ENCODE data around the gene C19orf12. TPM values are rescaled to one million over a fixed set of nuclear protein-coding genes. Genes with fewer than 3 reads are reported as not detected.

Gene C19orf12
- total RNA-seq, 1 experiment from 2014 or later = 17.5 TPM

GRCh38 chr19:29667901-29668341 lies 47.1 kb downstream of the C19orf12 start:
- Mint-ChIP-seq H3K27me3 (ENCODE audit: low read depth) (peaks cover 12% of the 10 kb centered on the region), H3K36me3 (ENCODE audit: insufficient read depth in 1 of 3, low read depth in 3 of 3) (peaks cover 0 to 8% (median 2%) of the 10 kb centered on the region in 3 experiments; a peak in 5 of 7 replicates), H3K4me3 (no peak overlapping the region), H3K4me1 (peaks cover 11 to 20% of the 10 kb centered on the region in 2 experiments), H3K27ac (no peak overlapping the region), H3K9me3 (no peaks in the 10 kb centered on the region)
- no peak overlapping the region for H3K18ac ChIP-seq (ENCODE audit: insufficient read length, low read depth, low read length)
- no peaks in the 10 kb centered on the region for H3K9me3 ChIP-seq (ENCODE audit: control insufficient read depth, low read depth, low read length)
- WGBS (ENCODE audit: extremely low coverage, insufficient read length, low lambda C conversion rate) = no CpG with 5 or more reads among the region's 7 CpGs
- H3K4me2 ChIP-seq (ENCODE audit: insufficient read depth, insufficient read length, low read length) = no peak overlapping the region
- no peak overlapping the region for H3T11ph ChIP-seq (ENCODE audit: low read length)
- H3K79me2 ChIP-seq (ENCODE audit: insufficient read depth, low read length) = peaks cover 2% of the 10 kb centered on the region; the same call in 1 of the 2 replicates
- no peak overlapping the region for H2BK15ac ChIP-seq (ENCODE audit: low read depth, low read length)
- H2AFZ ChIP-seq (ENCODE audit: low read length) = no peak overlapping the region
- no peak overlapping the region for H2BK12ac ChIP-seq (ENCODE audit: insufficient read length, low read depth, low read length)
- H3K27me3 ChIP-seq (ENCODE audit: insufficient read depth, low read length) = no peaks in the 10 kb centered on the region
- no peak overlapping the region for H3K4ac ChIP-seq (ENCODE audit: low read depth, low read length)
- H3K23ac ChIP-seq (ENCODE audit: insufficient read length, low read depth, low read length) = no peak overlapping the region
- no peak overlapping the region for H2BK5ac ChIP-seq (ENCODE audit: insufficient read length, low read length)
- peaks cover 3% of the 10 kb centered on the region for H3K79me1 ChIP-seq (ENCODE audit: insufficient read depth, low read depth, low read length, poor library complexity, severe bottlenecking)
- no peak overlapping the region for H3K56ac ChIP-seq (ENCODE audit: insufficient read length, low read depth, low read length)
- H2AK5ac ChIP-seq (ENCODE audit: insufficient read length, low read length) = no peak overlapping the region
- H4K20me1 ChIP-seq (ENCODE audit: control insufficient read depth, insufficient read depth, insufficient read length) = no peaks in the 10 kb centered on the region
- no peak overlapping the region for H3K9ac ChIP-seq (ENCODE audit: extremely low read depth, insufficient read length, low read length)
- H4K8ac ChIP-seq (replicated peaks; ENCODE audit: insufficient read length, low read depth, low read length) = no peak overlapping the region
- H4K5ac ChIP-seq (ENCODE audit: insufficient read length, low read depth, low read length) = no peak overlapping the region
- no peak overlapping the region for H2BK20ac ChIP-seq (ENCODE audit: low read depth, low read length, poor library complexity, severe bottlenecking)
- H3K23me2 ChIP-seq (ENCODE audit: insufficient read length, low read depth, low read length, poor library complexity, severe bottlenecking) = peaks cover 14% of the 10 kb centered on the region
- no peak for DNase-seq
- no peak overlapping the region for H2BK120ac ChIP-seq (ENCODE audit: low read depth, low read length, poor library complexity, severe bottlenecking)
- no peak overlapping the region for H4K91ac ChIP-seq (ENCODE audit: insufficient read length, low read depth, low read length)
- peaks cover 8% of the 10 kb centered on the region; the same call in 1 of the 2 replicates for H3K4me1 ChIP-seq (ENCODE audit: insufficient read depth, low read length)
- no peak overlapping the region for H3K27ac ChIP-seq (ENCODE audit: insufficient read length, low read depth, low read length)
- TF ChIP-seq, protein P1, sequence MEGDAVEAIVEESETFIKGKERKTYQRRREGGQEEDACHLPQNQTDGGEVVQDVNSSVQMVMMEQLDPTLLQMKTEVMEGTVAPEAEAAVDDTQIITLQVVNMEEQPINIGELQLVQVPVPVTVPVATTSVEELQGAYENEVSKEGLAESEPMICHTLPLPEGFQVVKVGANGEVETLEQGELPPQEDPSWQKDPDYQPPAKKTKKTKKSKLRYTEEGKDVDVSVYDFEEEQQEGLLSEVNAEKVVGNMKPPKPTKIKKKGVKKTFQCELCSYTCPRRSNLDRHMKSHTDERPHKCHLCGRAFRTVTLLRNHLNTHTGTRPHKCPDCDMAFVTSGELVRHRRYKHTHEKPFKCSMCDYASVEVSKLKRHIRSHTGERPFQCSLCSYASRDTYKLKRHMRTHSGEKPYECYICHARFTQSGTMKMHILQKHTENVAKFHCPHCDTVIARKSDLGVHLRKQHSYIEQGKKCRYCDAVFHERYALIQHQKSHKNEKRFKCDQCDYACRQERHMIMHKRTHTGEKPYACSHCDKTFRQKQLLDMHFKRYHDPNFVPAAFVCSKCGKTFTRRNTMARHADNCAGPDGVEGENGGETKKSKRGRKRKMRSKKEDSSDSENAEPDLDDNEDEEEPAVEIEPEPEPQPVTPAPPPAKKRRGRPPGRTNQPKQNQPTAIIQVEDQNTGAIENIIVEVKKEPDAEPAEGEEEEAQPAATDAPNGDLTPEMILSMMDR (conservative IDR thresholded peaks at IDR 0.05) = no peak
- H3K14ac ChIP-seq (ENCODE audit: insufficient read depth, low read length) = no peak overlapping the region
